H9 (cell line): ENCODE measurements around the gene NCF2. TPM values are rescaled to one million over a fixed set of nuclear protein-coding genes. Genes with fewer than 3 reads are reported as not detected.

ENCODE experiments used
- DNase-seq: peaks from one replicate; pipeline ENCODE4 v3.0.0-alpha.2; 2017
- H2AFZ ChIP-seq: one replicate; pipeline ENCODE4 v1.6.1; 2013; ENCODE audit warnings: mild to moderate bottlenecking, low read length, control low read depth, moderate library complexity
- H2AK5ac ChIP-seq: 2 replicates; pipeline ENCODE4 v1.6.1; 2013; ENCODE audit warnings: low read length, control low read depth, mixed read lengths; ENCODE audit not compliant: insufficient read length
- H2BK120ac ChIP-seq: one replicate; pipeline ENCODE4 v1.6.1; 2013; ENCODE audit warnings: low read depth, mild to moderate bottlenecking, low read length, control low read depth, inconsistent platforms; ENCODE audit not compliant: poor library complexity, severe bottlenecking
- H2BK12ac ChIP-seq: 2 replicates; pipeline ENCODE4 v1.6.1; 2013; ENCODE audit warnings: low read length, control low read depth, mixed read lengths, low read depth; ENCODE audit not compliant: insufficient read length
- H2BK15ac ChIP-seq: 2 replicates; pipeline ENCODE4 v1.6.1; 2013; ENCODE audit warnings: low read depth, low read length, control low read depth
- H2BK20ac ChIP-seq: one replicate; pipeline ENCODE4 v1.6.1; 2013; ENCODE audit warnings: low read depth, mild to moderate bottlenecking, low read length, control low read depth, inconsistent platforms; ENCODE audit not compliant: poor library complexity, severe bottlenecking
- H2BK5ac ChIP-seq: 2 replicates; pipeline ENCODE4 v1.6.1; 2013; ENCODE audit warnings: low read length, control low read depth, mixed read lengths; ENCODE audit not compliant: insufficient read length
- H3K14ac ChIP-seq: 2 replicates; pipeline ENCODE4 v1.6.1; 2013; ENCODE audit warnings: low read length, control low read depth; ENCODE audit not compliant: insufficient read depth
- H3K18ac ChIP-seq: 2 replicates; pipeline ENCODE4 v1.6.1; 2013; ENCODE audit warnings: low read depth, mild to moderate bottlenecking, mixed read lengths, low read length, control low read depth; ENCODE audit not compliant: insufficient read length
- H3K23ac ChIP-seq: 2 replicates; pipeline ENCODE4 v1.6.1; 2013; ENCODE audit warnings: low read length, control low read depth, mixed read lengths, low read depth; ENCODE audit not compliant: insufficient read length
- H3K23me2 ChIP-seq: 2 replicates; pipeline ENCODE4 v1.6.1; 2013; ENCODE audit warnings: low read depth, mild to moderate bottlenecking, mixed read lengths, low read length, control low read depth; ENCODE audit not compliant: insufficient read length, poor library complexity, severe bottlenecking
- H3K27ac ChIP-seq: 2 replicates; pipeline ENCODE4 v1.5.1; 2013; ENCODE audit warnings: low read length, control low read depth, mixed read lengths, low read depth; ENCODE audit not compliant: insufficient read length
- H3K27me3 ChIP-seq: 2 replicates; pipeline ENCODE4 v1.6.1; 2013; ENCODE audit warnings: low read length, control low read depth, inconsistent platforms; ENCODE audit not compliant: insufficient read depth
- H3K4ac ChIP-seq: 2 replicates; pipeline ENCODE4 v1.6.1; 2013; ENCODE audit warnings: low read depth, mild to moderate bottlenecking, control low read depth, inconsistent platforms, low read length, moderate library complexity
- H3K4me1 ChIP-seq: 2 replicates; pipeline ENCODE4 v1.6.1; 2013; ENCODE audit warnings: low read length, control low read depth, inconsistent platforms; ENCODE audit not compliant: insufficient read depth
- H3K4me2 ChIP-seq: 2 replicates; pipeline ENCODE4 v1.6.1; 2013; ENCODE audit warnings: low read length, control low read depth, mixed read lengths; ENCODE audit not compliant: insufficient read length, insufficient read depth
- H3K56ac ChIP-seq: 2 replicates; pipeline ENCODE4 v1.6.1; 2013; ENCODE audit warnings: low read depth, mild to moderate bottlenecking, mixed read lengths, low read length, control low read depth; ENCODE audit not compliant: insufficient read length
- H3K79me1 ChIP-seq: 2 replicates; pipeline ENCODE4 v1.6.1; 2013; ENCODE audit warnings: low read depth, mild to moderate bottlenecking, moderate library complexity, low read length, control low read depth, inconsistent platforms; ENCODE audit not compliant: insufficient read depth, poor library complexity, severe bottlenecking
- H3K79me2 ChIP-seq: 2 replicates; pipeline ENCODE4 v1.6.1; 2013; ENCODE audit warnings: low read length, control low read depth, inconsistent platforms; ENCODE audit not compliant: insufficient read depth
- H3K9ac ChIP-seq: 2 replicates; pipeline ENCODE4 v1.6.1; 2013; ENCODE audit warnings: low read length, control low read depth, mixed read lengths; ENCODE audit not compliant: insufficient read length; ENCODE audit errors: extremely low read depth
- H3K9me3 ChIP-seq: one replicate; pipeline ENCODE4 v1.6.1; 2013; ENCODE audit warnings: low read depth, low read length, inconsistent platforms; ENCODE audit not compliant: control insufficient read depth
- H3T11ph ChIP-seq: one replicate; pipeline ENCODE4 v1.6.1; 2013; ENCODE audit warnings: mild to moderate bottlenecking, low read length, control low read depth, inconsistent platforms
- H4K20me1 ChIP-seq: one replicate; pipeline ENCODE4 v1.6.1; 2013; ENCODE audit not compliant: control insufficient read depth, insufficient read length, insufficient read depth
- H4K5ac ChIP-seq: 2 replicates; pipeline ENCODE4 v1.6.1; 2013; ENCODE audit warnings: low read depth, mild to moderate bottlenecking, mixed read lengths, low read length, control low read depth; ENCODE audit not compliant: insufficient read length
- H4K8ac ChIP-seq: replicated peaks from 2 replicates; pipeline ENCODE4 v1.6.1; 2013; ENCODE audit warnings: low read length, control low read depth, mixed read lengths, low read depth; ENCODE audit not compliant: insufficient read length
- H4K91ac ChIP-seq: 2 replicates; pipeline ENCODE4 v1.6.1; 2013; ENCODE audit warnings: low read depth, mild to moderate bottlenecking, moderate library complexity, mixed read lengths, low read length, control low read depth; ENCODE audit not compliant: insufficient read length
- H3K27ac Mint-ChIP-seq, 3 experiments: 2 replicates in 2 of 3; 3 replicates in 1 of 3; pipeline ENCODE4 v1.8.0; 2020 to 2021; ENCODE audit warnings: mixed read lengths in 3 of 3, mild to moderate bottlenecking in 1 of 3, moderate library complexity in 1 of 3
- H3K27me3 Mint-ChIP-seq: 2 replicates; pipeline ENCODE4 v1.8.0; 2021; ENCODE audit warnings: low read depth, mild to moderate bottlenecking, moderate library complexity, mixed read lengths
- H3K36me3 Mint-ChIP-seq, 3 experiments: 2 replicates in 2 of 3; 3 replicates in 1 of 3; pipeline ENCODE4 v1.8.0; 2020 to 2021; ENCODE audit warnings: low read depth in 3 of 3, mixed read lengths in 3 of 3; ENCODE audit not compliant: insufficient read depth in 1 of 3
- H3K4me1 Mint-ChIP-seq, 2 experiments: 2 replicates each; pipeline ENCODE4 v1.8.0; 2020; ENCODE audit warnings: mixed read lengths in 2 of 2
- H3K4me3 Mint-ChIP-seq, 2 experiments: 2 replicates in 1 of 2; 3 replicates in 1 of 2; pipeline ENCODE4 v1.8.0; 2020 to 2021; ENCODE audit warnings: mild to moderate bottlenecking in 2 of 2, mixed read lengths in 2 of 2, moderate library complexity in 1 of 2
- H3K9me3 Mint-ChIP-seq, 2 experiments: 2 replicates in 1 of 2; 3 replicates in 1 of 2; pipeline ENCODE4 v1.8.0; 2020; ENCODE audit warnings: mild to moderate bottlenecking in 2 of 2, mixed read lengths in 2 of 2, moderate library complexity in 1 of 2
- CTCF ChIP-seq: fragments of 200-600 bp; sonication (generic); conservative IDR thresholded peaks from 3 replicates; pipeline ENCODE4 v1.8.0; 2021; ENCODE audit warnings: antibody characterized with exemption, mild to moderate bottlenecking
- WGBS: extraction: QIAGEN DNeasy Blood & Tissue Kit; methylation state at CpG from one replicate; pipeline ENCODE4 v1.1.7; 2013; ENCODE audit warnings: missing lambda C conversion rate, low lambda C conversion rate, mixed read lengths; ENCODE audit not compliant: insufficient read length; ENCODE audit errors: extremely low coverage; 5-methylcytosine and 5-hydroxymethylcytosine counted together
- total RNA-seq: library from RNA; stranded (reverse); gene quantifications from 2 replicates; pipeline ENCODE4 v1.2.1, GENCODE V29; 2021

Gene NCF2
- total RNA-seq, 1 experiment from 2014 or later, result not detected

GRCh38 chr1:183578856-183579255 lies 11.4 kb downstream of the NCF2 start:
- no peak for DNase-seq
- Histone ChIP-seq H3K9ac (no peak overlapping the region), H2BK12ac (no peak overlapping the region), H2BK120ac (no peak overlapping the region), H2BK15ac (no peak overlapping the region), H3K23ac (no peak overlapping the region), H3T11ph (no peak overlapping the region), H2BK20ac (no peak overlapping the region), H3K79me1 (no peaks in the 10 kb centered on the region), H3K4me2 (no peak overlapping the region), H4K8ac (no peak overlapping the region), H3K79me2 (no peaks in the 10 kb centered on the region), H4K5ac (no peak overlapping the region), H3K4me1 (no peaks in the 10 kb centered on the region; the same call in 1 of the 2 replicates), H2AFZ (no peak overlapping the region), H4K20me1 (no peaks in the 10 kb centered on the region), H4K91ac (no peak overlapping the region), H3K14ac (no peak overlapping the region), H2BK5ac (no peak overlapping the region), H3K27ac (no peak overlapping the region), H3K23me2 (no peaks in the 10 kb centered on the region), H3K27me3 (no peaks in the 10 kb centered on the region), H3K56ac (no peak overlapping the region), H2AK5ac (no peak overlapping the region), H3K4ac (no peak overlapping the region), H3K18ac (no peak overlapping the region), H3K9me3 (no peaks in the 10 kb centered on the region)
- no peaks in the 10 kb centered on the region; a peak in 1 of 5 replicates for H3K9me3 Mint-ChIP-seq
- no peak overlapping the region for H3K27ac Mint-ChIP-seq
- H3K27me3 Mint-ChIP-seq, result no peaks in the 10 kb centered on the region; the same call in 1 of the 2 replicates
- no peaks in the 10 kb centered on the region for H3K36me3 Mint-ChIP-seq
- TF ChIP-seq CTCF, result no peak
- no peak overlapping the region for H3K4me3 Mint-ChIP-seq
- peaks cover 7 to 11% of the 10 kb centered on the region in 2 experiments for H3K4me1 Mint-ChIP-seq
- WGBS, result no CpG with 5 or more reads among the region's 2 CpGs
